ENCODE data around the gene FEM1B. TPM values are rescaled to one million over a fixed set of nuclear protein-coding genes. Genes with fewer than 3 reads are reported as not detected.

The FEM1B gene
- polyA plus RNA-seq, 3 donors: 21.5 to 26.4 (median 26.0) TPM

GRCh38 chr15:68321229-68321628 is 43.7 kb downstream of the FEM1B start:
- Histone ChIP-seq H3K27ac (ENCODE audit: low read depth in 1 of 2, low read length in 2 of 2) (no peak overlapping the region), H3K9ac (ENCODE audit: insufficient read depth, low read length, poor library complexity, severe bottlenecking) (no peak overlapping the region), H3K27me3 (ENCODE audit: control insufficient read depth in 2 of 2, insufficient read depth in 2 of 2, low read length in 2 of 2) (no peaks in the 10 kb centered on the region), H3K79me2 (ENCODE audit: insufficient read depth, low read length) (no peaks in the 10 kb centered on the region), H3K4me2 (replicated peaks; ENCODE audit: extremely low read depth, low read length, poor library complexity, severe bottlenecking) (no peak overlapping the region), H3K9me3 (replicated peaks in 1 of 2; ENCODE audit: control insufficient read depth in 1 of 2, insufficient read depth in 1 of 2, low read length in 2 of 2) (no peaks in the 10 kb centered on the region), H4K20me1 (ENCODE audit: insufficient read depth, low read length) (no peaks in the 10 kb centered on the region), H3K4me1 (ENCODE audit: control insufficient read depth in 1 of 2, insufficient read depth in 2 of 2, low read length in 2 of 2) (no peaks in the 10 kb centered on the region), H2AFZ (ENCODE audit: insufficient read depth, low read depth, low read length, poor library complexity, severe bottlenecking) (no peak overlapping the region), H3K36me3 (replicated peaks in 1 of 2; ENCODE audit: control insufficient read depth in 1 of 2, insufficient read depth in 2 of 2, low read length in 2 of 2) (no peaks in the 10 kb centered on the region), H3K4me3 (replicated peaks in 1 of 3; ENCODE audit: low read depth in 2 of 3, low read length in 3 of 3) (no peak overlapping the region)
- H3K4me1 Mint-ChIP-seq: no peaks in the 10 kb centered on the region
- intact Hi-C loops (cut with micrococcal nuclease): no loop called here
- DNase-seq: no peak
- H3K4me3 Mint-ChIP-seq: no peak overlapping the region
- no peaks in the 10 kb centered on the region for H3K36me3 Mint-ChIP-seq
- WGBS (ENCODE audit: insufficient coverage): 84% methylated on average over 7 of the region's 7 CpGs
- H3K9me3 Mint-ChIP-seq: peaks cover 0 to 1% (median 0%) of the 10 kb centered on the region in 7 donors
- TF ChIP-seq, protein P1, sequence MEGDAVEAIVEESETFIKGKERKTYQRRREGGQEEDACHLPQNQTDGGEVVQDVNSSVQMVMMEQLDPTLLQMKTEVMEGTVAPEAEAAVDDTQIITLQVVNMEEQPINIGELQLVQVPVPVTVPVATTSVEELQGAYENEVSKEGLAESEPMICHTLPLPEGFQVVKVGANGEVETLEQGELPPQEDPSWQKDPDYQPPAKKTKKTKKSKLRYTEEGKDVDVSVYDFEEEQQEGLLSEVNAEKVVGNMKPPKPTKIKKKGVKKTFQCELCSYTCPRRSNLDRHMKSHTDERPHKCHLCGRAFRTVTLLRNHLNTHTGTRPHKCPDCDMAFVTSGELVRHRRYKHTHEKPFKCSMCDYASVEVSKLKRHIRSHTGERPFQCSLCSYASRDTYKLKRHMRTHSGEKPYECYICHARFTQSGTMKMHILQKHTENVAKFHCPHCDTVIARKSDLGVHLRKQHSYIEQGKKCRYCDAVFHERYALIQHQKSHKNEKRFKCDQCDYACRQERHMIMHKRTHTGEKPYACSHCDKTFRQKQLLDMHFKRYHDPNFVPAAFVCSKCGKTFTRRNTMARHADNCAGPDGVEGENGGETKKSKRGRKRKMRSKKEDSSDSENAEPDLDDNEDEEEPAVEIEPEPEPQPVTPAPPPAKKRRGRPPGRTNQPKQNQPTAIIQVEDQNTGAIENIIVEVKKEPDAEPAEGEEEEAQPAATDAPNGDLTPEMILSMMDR (IDR thresholded peaks at IDR 0.05): no peak
- no peak overlapping the region for H3K27ac Mint-ChIP-seq
- H3K27me3 Mint-ChIP-seq (ENCODE audit: low read depth in 3 of 3): peaks cover 1 to 4% (median 2%) of the 10 kb centered on the region in 3 donors

- Mint-ChIP-seq H3K36me3 (no peaks in the 10 kb centered on the region), H3K27ac (no peak overlapping the region), H3K27me3 (ENCODE audit: low read depth in 3 of 3) (peaks cover 1 to 4% (median 4%) of the 10 kb centered on the region in 3 donors), H3K4me1 (peaks cover 9% of the 10 kb centered on the region), H3K4me3 (no peak overlapping the region), H3K9me3 (peaks cover 0 to 1% (median 0%) of the 10 kb centered on the region in 7 donors)
- Histone ChIP-seq H3K9ac (ENCODE audit: insufficient read depth, low read length, poor library complexity, severe bottlenecking) (no peak overlapping the region), H3K4me2 (replicated peaks; ENCODE audit: extremely low read depth, low read length, poor library complexity, severe bottlenecking) (no peak overlapping the region), H3K27me3 (ENCODE audit: control insufficient read depth in 2 of 2, insufficient read depth in 2 of 2, low read length in 2 of 2) (no peaks in the 10 kb centered on the region), H3K9me3 (replicated peaks in 1 of 2; ENCODE audit: control insufficient read depth in 1 of 2, insufficient read depth in 1 of 2, low read length in 2 of 2) (no peaks in the 10 kb centered on the region), H2AFZ (ENCODE audit: insufficient read depth, low read depth, low read length, poor library complexity, severe bottlenecking) (no peak overlapping the region), H3K4me3 (replicated peaks in 1 of 3; ENCODE audit: low read depth in 2 of 3, low read length in 3 of 3) (no peak overlapping the region), H3K79me2 (ENCODE audit: insufficient read depth, low read length) (no peaks in the 10 kb centered on the region), H4K20me1 (ENCODE audit: insufficient read depth, low read length) (no peaks in the 10 kb centered on the region), H3K36me3 (replicated peaks in 1 of 2; ENCODE audit: control insufficient read depth in 1 of 2, insufficient read depth in 2 of 2, low read length in 2 of 2) (no peaks in the 10 kb centered on the region), H3K4me1 (ENCODE audit: control insufficient read depth in 1 of 2, insufficient read depth in 2 of 2, low read length in 2 of 2) (peaks cover 10% of the 10 kb centered on the region in 2 donors), H3K27ac (ENCODE audit: low read depth in 1 of 2, low read length in 2 of 2) (no peak overlapping the region)
- 67% methylated on average over 3 of the region's 9 CpGs for WGBS (ENCODE audit: insufficient coverage)
- intact Hi-C loops (cut with micrococcal nuclease): no loop called here
- DNase-seq: no peak
- TF ChIP-seq, protein P1 (IDR thresholded peaks at IDR 0.05): no peak
Observed at GRCh38 chr15:68322796-68323195, 45.3 kb downstream of the FEM1B start.
